GM19395 (cell line): ENCODE measurements around the gene ARSB.
"Not testable (repeated sequence)": the region's sequence is repeated elsewhere in the genome, so short reads cannot be mapped to it uniquely, and the experiment has no call there.

Source experiments
- ATAC-seq: cut with Tn5 transposase; IDR thresholded peaks from one replicate; pipeline ENCODE4 v1.9.1; 2021; ENCODE audit warnings: mild to moderate bottlenecking, moderate library complexity; ENCODE audit not compliant: unreplicated experiment

The ARSB gene

GRCh38 chr5:78905084-78905938 lies 79.8 kb downstream of the ARSB start:
- peak; percentile 72 for ATAC-seq

- no peak for ATAC-seq
Observed at GRCh38 chr5:78903861-78904260, 81.2 kb downstream of the ARSB start.

GRCh38 chr5:78903353-78903752 lies 81.8 kb downstream of the ARSB start:
- ATAC-seq = no peak

- ATAC-seq = no peak
Observed at GRCh38 chr5:78899922-78900362, 85.2 kb downstream of the ARSB start.

DNA sequence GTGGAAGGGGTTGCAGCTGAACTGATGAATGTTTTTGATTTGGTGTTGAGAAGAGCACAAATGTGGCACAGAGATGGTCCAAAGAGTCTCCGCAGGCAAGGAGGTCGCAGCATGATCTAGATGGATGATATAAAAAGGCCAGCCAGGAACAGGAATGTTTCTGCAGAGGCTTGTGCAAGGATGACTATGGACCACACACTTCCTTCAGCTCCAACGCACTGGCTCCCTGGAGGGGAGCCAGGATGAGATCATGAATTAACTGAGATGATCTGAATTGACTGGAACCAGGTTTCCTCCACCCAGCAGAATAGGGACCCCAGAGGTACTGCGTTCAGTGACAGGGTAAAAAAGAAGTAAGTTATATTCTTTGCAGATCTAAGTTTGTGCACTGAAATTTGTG lies 89.0 kb downstream of the ARSB start:
- no peak for ATAC-seq

- ATAC-seq = no peak
Observed at GRCh38 chr5:78895616-78896015, 89.5 kb downstream of the ARSB start.

DNA sequence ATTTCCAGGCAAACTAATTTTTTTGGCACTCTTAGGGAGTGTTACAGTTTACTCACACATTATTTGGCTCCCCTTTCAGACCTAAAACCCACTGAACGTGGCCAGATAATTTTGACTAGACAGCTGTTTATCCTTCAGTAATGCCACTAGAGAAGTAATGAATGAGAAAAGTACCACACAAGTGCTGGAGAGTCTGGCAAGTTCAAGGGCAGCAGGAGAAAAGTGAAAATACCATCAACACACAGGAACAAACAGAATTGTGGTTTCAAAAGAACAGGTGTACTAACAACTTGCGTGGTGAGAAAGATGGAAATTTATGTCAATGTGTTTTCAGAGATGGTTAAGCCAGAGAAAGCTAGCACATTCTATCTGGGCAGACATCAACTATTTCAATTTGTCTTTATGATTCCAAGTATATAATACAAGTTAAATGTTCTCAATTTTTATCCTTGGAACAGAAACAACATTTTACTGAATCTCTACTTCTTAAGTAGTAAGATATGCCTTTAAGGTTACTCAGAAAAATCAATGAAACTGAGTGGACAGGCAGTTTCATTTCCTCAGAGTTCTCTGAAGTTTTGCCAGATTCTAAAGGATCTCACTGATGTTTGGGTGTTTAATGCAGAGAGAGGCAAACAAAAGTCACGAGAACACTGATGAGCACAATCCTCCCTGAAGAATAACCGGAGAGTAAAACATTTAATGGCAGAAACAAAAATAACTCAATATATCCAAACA lies 91.0 kb downstream of the ARSB start:
- peak; percentile 76 for ATAC-seq

- no peak for ATAC-seq
Observed at GRCh38 chr5:78890667-78891379, 94.3 kb downstream of the ARSB start.

GRCh38 chr5:78889369-78890140 lies 95.6 kb downstream of the ARSB start:
- no peak for ATAC-seq

- ATAC-seq = no peak
Observed at GRCh38 chr5:78888580-78889368, 96.3 kb downstream of the ARSB start.

DNA sequence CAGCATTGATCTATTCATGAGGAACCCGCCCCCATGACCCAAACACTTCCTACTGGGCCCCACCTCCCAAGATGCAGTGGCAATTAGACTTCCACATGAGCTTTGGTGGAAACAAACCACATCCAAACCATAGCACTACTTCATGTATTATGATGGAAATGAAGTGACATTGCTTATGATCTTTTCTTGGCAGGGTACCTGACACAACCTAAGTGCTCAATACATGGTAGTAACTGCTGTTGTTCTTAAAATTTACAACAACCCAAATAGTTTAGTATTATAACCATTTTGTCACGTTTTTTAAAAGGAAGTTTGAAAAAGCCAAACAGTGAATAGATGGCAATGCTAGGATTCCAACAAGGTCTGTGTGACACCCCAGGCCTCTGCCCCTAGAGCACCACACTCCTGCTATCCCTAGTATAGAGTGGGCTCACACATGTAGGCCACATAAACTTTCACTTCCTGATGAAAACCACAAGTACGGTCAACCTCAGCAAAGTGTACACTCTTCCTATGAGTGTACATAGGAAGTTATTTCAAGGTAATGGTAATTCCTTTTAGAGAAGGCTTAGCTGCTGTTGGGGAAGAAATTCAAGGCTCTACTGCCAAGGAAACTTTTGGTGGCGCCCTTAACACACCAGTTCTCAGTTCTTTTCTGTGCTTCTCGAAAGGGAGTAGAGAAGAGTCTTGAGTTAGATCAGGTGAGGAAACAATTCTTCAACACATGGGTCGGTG lies 97.6 kb downstream of the ARSB start:
- ATAC-seq = peak; percentile 98

DNA sequence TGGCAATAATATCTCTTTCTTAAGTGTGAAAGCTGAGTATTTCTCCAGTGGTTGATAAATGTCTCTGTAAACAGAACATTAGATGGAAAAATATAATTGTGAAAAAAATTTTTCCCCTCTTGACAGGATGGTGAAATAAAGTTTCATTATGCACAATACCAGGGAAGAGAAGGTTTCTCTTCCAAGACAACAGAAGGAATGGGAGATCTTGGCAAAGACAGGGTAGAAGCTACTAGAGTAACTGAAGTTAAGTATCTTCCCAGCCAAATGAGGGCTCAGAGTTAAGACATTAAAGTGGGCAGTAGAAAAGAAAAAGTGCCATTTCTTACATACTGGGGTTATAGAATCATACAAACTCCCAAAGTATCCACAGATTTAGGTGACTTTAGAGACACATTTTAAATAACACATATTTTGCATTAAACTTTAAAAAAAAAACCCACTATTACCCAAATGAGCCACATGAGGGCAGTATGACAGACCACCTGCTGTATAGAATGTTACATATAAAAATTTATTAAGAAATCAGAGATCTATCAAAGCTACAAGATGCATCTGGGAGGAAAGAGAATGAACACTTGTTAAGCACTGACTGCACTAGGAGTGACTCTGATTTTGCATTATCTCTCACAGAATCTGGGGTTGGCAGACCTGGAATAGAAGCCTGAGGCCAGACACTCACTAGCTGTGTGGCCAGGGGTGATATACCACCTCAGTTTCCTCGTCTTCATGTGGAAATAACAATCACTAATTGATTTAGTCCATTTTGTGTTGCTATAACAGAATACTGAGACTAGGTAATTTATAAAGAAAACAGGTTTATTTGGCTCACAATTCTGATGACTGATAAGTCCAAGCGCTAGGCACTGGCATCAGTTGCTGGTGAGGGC lies 98.5 kb downstream of the ARSB start:
- no peak for ATAC-seq

- ATAC-seq = no peak
Observed at GRCh38 chr5:78881884-78882283, 103.2 kb downstream of the ARSB start.

GRCh38 chr5:78879516-78879915 lies 105.6 kb downstream of the ARSB start:
- ATAC-seq = no peak

GRCh38 chr5:78866076-78866475 lies 119.0 kb downstream of the ARSB start:
- not testable (repeated sequence) for ATAC-seq

GRCh38 chr5:78858364-78858763 lies 126.7 kb downstream of the ARSB start:
- ATAC-seq = no peak

GRCh38 chr5:78855026-78855425 lies 130.1 kb downstream of the ARSB start:
- ATAC-seq = no peak

DNA sequence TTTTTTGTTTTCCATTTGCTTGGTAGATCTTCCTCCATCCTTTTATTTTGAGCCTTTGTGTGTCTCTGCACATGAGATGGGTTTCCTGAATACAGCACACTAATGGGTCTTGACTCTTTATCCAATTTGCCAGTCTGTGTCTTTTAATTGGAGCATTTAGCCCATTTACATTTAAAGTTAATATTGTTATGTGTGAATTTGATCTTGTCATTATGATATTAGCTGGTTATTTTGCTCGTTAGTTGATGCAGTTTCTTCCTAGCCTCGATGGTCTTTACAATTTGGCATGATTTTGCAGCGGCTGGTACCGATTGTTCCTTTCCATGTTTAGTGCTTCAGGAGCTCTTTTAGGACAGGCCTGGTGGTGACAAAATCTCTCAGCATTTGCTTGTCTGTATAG lies 133.2 kb downstream of the ARSB start:
- ATAC-seq = not testable (repeated sequence)
